HG03159 (cell line): ENCODE results near the gene HNF4A.

Experiments
- ATAC-seq: cut with Tn5 transposase; IDR thresholded peaks from one replicate; pipeline ENCODE4 v1.9.1; 2021; ENCODE audit warnings: mild to moderate bottlenecking, moderate library complexity; ENCODE audit not compliant: unreplicated experiment

The HNF4A gene

DNA sequence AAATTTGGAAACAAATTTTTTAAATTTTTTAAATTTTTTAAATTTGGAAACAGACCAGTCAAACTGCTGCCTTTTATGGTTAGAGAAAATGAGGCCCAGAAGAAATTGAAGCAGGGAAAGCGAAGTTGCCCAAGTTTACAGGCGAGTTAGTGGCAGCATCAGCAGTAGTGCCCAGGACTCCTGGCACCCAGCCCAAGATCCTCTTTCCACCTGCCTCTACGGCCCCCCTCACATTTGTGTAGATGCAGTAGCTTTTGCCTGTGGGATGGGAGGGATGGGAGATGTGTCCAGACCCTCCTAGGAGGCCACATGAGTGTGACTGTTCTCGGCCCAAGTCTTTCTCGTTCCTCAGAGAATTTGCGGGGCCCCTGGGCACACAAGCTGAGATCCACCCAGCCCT, 49.8 kb downstream of the HNF4A start:
- no peak for ATAC-seq

GRCh38 chr20:44405785-44406571, 50.5 kb downstream of the HNF4A start:
- ATAC-seq: no peak

DNA sequence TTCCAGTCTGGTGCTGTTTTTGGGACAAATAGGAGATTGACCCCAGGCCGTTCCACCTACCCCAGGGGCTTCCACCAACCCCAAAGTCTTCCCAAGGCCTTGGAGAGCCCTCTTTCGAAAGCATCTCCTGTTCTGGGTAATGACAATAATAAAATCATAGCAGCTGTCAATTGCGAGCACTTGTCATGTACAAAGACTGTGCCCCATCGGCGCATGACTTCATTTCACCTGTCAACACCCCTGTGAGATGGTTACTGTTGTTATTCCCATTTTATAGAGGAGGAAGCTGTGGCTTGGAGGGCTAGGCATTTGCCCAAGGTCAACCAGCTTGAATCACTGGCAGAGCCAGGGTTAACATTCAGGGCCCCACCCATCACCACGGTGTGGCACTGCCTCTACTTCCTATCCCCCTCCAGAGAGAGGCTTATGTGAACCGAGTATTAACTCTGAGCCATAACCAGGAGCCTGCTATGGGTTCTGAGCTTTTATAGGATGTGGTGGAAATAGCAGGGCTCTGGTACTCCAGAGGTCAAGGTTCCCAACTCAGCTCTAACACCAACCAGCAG, 51.2 kb downstream of the HNF4A start:
- ATAC-seq: no peak

- no peak for ATAC-seq
Observed at GRCh38 chr20:44407402-44408184, 52.1 kb downstream of the HNF4A start.

- ATAC-seq: no peak
Observed at GRCh38 chr20:44409132-44409600, 53.7 kb downstream of the HNF4A start.

DNA sequence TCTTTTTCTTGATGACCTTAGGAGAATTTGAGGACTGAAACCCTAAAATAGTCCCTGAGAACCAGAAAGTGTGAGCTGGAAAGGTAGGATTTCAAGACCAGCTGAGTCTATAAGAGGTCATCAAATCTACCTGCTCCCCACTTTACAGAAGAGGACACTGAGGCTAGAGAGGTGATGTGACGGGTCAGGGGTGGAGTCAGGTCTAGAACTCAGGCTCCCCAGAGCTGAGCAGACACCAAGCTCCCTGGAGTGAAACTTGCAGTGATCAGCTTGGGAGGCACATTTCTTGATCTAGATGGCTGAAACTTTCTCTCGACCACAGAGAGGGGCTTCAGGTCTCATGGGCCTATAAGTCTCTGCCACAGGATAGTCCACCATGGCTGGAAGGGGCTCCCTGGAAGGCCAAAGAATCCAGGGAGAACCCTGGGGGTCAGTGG, 55.1 kb downstream of the HNF4A start:
- ATAC-seq: no peak

DNA sequence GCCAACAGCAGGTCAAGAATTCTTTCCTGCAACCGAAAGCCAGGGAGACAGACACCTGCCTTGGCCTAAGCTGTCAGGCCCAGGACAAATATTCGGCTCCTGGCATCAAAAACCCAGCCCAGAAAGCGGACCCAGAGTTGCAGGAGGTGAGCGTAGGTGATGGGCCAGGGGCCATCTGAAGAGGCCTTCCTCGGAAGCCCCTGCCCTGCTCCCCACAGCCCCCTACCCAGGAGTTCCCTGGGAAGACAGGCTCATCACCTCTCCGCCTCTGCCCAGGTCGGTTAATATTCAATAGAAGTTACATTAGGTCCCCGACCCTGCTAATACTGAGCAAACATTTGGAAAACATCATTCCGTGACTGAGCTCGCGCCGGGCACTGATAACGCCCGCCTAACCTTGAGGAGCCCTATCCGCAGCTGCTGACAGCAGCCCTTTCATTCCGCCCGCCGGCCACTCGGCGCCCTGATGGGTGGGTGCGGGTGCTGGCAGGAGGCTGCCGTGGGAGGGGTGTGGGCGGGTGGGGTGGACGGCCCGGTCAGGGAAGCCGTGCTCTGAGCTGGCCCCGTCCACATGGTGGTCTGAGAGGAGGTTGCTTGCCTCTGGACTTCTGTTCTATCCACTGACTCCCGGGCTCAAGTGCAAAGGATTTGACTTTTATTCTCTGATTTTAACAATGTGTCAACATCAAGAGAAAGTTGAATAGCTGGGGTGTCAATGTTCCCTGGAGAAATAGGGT, 55.7 kb downstream of the HNF4A start:
- ATAC-seq: no peak

DNA sequence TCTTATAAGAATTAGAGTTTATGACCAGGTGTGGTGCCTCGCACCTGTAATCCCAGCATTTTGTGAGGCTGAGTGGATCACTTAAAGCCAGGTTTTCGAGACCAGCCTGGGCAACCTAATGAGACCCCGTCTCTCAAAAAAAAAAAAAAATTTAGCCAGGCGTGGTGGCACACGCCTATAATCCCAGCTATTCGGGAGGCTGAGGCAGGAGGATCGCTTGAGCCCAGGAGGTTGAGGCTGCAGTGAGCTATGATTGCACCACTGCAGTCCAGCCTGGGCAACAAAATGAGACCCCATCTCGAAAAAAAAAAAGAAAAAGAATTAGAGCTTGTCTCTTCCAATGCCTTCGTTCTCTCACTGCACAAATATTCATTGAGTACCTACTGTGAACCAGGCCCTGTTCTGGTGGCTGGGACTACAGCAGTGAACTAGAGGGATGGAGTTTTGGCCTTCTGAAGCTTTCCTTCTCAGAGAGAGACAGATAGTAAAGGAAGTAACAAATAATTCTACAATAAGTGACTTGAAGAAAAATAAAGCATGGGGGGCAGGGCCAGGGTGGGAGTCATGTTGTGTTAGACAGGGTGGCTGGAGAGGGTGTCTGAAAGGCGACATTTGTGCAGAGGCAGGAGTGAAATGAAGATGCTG, 56.4 kb downstream of the HNF4A start:
- no peak for ATAC-seq

DNA sequence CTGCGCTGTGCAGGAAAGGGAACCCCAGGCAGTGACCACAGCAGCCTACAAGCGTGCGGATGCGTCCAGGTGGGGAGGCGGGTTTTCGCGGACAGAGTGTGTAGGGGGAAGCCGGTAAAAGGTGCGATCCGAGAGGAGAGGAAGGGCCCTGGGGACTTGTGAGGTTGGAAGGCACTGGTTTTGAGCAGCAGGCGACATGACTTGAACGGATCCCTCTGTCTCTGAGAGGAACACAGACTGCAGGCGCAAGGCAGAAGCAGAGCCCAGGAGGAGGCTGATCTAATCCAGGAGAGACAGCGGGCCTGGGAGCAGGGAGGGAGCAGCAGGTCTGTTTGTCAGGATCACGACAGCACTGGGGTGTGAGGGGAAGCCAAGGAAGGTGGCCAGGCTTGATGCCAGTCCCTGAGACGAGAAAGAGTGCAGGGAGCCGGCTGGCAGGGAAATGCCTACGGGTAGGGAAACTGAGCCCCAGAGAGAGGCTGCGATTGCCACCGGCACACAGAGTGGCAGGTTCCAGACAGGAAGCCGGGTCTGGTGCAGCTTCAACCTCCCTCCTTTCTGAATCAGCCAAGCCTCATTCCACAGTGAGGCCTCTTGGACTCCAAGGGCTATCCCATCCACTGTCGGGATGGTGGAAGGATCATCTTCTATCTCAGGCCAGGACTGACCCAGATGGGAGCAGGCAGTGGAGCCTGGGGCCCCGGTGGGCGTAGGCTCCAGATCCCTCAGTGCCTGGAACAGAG, 57.1 kb downstream of the HNF4A start:
- no peak for ATAC-seq

DNA sequence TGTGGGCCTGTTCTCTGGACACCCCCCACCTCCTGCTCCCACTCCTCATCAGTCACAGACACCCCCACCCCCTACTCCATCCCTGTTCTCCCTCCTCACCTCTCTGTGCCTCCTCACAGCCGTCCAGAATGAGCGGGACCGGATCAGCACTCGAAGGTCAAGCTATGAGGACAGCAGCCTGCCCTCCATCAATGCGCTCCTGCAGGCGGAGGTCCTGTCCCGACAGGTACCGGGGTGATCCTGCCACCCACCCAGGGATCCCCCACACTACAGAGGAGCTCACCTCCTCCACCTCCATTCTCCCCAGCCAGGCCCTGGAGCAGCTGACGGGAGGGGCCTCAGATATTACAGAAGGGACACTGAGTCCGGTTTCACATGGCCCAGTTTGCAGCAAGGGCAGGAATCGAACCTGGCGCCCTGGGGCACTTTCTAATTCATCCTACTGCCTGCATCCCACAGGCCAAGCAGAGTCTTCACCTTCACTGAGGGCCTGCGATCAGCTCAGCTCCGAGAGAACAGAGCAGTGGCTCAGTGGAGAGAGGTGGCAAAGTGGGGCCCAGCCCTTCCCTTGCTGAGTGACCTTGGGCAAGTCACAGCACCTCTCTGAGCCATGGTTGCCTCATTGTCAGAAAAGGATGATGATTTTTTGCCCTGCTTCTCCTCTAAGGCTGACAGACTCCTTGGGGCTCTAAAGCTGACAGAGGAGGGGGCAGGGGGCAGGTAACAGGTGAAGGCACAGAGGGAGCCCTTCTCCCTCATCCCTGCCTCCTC, 58.3 kb downstream of the HNF4A start:
- no peak for ATAC-seq

GRCh38 chr20:44414346-44414714, 58.8 kb downstream of the HNF4A start:
- ATAC-seq: no peak

DNA sequence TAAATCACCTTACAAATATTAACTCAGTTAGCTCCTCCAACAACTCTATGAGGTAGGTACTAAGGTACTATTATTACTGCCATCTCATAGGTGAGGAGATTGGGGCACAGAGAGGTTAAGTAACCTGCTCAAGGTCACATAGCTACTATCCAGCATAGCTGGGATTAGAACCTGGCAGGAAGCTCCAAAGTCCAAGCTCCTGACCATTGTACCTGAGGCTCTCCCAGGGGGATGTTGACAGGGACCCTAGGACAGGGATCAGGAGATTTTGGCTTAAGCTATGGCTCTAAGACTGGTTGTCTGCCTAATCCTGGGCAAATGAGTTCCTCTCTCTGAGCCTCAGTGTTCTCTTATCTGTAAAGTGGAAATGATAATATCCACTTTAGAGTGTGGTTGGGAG, 59.3 kb downstream of the HNF4A start:
- no peak for ATAC-seq

DNA sequence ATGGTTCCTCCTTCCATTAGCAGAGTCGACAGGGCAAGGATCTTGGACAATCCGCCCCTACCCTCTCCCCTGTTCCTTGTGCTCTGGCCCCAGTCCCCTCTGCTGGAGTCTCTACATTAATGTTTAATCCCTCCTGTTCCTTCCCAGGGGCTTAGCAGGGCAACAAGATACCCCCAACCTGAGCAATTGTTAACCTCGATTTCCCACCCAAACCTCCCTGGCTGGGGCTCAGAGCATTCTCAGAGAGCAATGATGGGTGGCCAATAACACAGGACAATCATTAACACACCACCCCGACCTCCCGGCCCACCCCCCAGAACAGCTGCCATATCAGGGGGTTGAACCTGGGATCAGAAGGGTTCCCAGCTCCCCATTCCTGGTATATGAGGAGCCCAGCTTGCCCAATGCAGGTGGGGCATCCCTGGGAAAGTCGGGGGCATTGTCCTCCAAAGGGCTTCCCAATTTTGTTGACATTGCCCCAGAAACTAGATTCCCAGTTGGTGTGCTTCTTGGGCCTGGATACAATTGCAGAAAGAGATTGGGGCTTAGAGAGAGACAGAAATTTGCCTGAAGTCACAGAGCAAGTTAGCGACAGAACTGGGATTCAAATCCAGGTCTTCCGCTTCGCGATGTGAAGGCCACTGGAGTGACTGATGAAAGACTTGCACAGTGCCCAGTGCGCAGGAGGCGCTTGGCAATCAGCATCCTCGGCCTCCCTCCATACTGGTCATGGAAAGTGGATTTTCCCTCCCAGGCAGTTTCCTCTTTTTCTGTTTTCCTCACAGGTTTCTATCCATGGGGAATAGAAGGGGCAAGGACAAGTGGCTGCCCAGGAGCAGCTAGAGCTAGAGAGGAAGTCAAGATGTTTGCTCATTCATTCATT, 60.6 kb downstream of the HNF4A start:
- ATAC-seq: no peak

GRCh38 chr20:44418069-44418905, 62.8 kb downstream of the HNF4A start:
- no peak for ATAC-seq

GRCh38 chr20:44419131-44419844, 63.8 kb downstream of the HNF4A start:
- ATAC-seq: no peak

GRCh38 chr20:44420497-44420896, 65.0 kb downstream of the HNF4A start:
- ATAC-seq: no peak

GRCh38 chr20:44422083-44422482, 66.6 kb downstream of the HNF4A start:
- no peak for ATAC-seq
